ENCODE measurements around the gene CEP41.

The CEP41 gene

DNA sequence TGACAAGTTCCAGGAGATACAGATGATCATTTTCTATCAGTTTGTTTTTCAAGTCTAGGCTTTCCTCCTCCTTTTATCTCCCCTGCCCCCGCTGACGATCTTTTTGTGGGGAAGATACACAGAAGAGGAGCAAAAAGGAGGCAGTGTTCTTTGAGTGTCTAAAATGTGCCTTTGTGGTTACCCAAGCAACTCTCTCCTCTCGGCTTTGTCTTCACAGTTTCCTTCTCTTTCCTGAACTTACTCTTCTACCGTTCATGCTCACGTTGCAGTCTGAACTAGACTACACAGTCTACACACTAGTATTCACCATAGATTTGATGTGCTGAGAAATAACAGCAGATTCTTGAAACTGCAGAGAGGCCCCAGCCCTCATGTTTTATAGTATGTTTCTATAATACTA is 23.6 kb downstream of the CEP41 start:
- no peak for DNase-seq (ENCODE audit: low read depth)

DNA sequence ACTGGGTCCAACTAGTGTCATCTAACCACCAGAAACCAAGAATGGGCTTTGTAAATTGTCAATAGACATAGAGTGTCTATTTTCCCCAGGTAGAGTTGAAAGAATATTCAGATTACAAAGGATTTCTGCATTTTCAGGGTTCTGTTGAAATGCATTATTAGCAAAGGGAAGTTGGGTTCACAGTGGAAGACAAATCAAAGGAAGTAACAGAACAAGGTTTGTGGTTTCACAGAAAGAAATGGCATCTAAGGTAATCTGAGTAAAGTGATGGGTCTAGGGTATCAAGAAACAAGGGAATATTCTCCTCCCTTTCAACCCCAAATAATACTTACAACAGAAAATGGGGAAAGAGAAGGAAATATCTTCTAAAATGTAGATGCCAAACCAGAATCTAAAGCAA is 25.8 kb downstream of the CEP41 start:
- DNase-seq (ENCODE audit: low read depth), result no peak

DNA sequence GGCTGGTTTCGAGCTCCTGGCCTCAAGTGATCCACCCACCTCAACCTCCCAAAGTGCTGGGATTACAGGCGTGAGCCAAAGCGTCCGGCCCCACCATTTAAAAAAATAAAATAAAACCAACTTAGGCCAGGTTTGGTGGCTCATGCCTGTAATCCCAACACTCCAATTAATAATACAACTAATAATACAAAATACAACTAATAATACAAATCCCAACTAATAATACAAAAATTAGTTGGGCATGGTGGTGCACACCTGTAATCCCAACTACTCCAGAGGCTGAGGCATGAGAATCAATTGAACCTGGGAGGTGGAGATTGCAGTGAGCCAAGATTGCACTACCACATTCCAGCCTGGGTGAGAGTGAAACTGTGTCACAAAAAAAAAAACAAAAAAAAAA is 27.6 kb downstream of the CEP41 start:
- DNase-seq (ENCODE audit: low read depth), result no peak

DNA sequence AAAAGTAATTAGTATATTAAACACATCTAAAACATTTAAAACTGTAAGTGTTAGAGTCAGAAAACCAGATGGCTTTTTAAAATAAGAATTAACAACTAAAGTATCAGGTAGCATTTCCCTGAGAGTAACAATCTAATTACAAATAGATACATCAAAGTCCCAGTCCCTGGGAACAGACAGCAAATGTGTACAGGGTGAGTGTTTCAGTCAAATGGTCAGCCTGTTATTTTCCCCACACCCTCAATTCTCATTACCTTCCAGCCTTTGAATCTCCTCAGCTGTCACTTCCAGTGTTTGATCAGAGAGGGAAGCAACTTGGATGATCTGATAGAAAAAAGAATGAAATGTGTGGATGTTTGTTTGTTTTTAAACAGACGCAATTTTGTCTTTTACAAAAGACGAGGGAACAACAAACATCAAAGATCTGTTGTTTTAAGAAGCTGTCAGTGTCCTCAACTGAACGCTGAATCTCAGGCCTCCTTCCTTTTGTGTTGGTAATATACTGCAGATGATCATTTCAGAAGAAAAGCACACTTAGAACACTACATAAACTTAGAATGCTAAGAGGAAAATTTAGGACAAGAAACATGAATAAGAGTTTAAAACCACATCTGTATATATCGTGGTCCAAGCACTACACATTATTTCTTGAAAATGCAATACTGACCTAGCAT is 29.8 kb downstream of the CEP41 start:
- DNase-seq (ENCODE audit: low read depth), result no peak

DNA sequence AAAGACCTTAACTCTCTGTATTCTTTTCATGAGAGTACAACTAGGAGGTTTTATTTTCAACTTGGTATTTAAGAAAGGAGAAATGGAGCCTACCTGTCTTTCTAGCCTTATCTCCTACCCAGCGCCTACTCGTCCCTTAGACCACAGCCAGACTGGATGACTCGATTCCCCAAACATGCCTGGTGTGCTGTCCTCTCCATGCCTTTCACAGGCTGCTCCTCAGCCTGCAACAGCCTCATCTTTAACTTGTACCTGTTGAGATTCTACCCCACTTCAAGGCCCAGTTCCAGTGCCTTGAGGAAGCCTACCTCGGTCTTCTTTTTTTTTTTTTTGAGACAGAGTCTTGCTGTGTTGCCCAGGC is 31.1 kb downstream of the CEP41 start:
- DNase-seq (ENCODE audit: low read depth), result no peak

DNA sequence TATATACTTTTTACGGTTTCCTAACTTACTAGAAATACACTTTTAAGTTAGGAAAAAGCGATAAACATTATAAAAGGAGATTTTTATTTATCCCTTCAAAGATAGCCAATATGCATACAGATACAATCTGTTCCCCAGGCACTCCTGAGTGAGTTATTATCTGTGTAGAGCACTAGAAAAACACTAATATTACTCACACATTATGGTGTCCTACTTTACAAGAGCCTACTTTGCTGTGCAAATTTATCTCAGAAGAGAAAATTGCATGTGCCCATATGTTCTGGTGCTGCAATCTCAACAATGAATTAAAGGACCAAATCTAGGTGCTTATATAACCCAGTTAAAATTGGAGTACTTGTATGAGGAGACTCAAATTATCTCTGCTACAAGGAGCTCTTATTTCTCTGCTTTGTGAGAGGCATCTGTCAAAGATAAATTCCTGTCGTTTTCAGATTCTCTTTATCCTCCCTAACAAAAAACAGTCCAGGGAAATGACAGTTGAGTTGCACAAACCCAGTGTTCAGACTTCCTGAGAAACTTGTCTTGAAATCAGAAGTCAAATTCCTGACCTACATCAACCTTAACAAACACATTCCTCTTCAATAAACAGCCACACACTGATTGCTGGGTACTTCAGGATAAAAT is 31.6 kb downstream of the CEP41 start:
- no peak for DNase-seq (ENCODE audit: low read depth)

DNA sequence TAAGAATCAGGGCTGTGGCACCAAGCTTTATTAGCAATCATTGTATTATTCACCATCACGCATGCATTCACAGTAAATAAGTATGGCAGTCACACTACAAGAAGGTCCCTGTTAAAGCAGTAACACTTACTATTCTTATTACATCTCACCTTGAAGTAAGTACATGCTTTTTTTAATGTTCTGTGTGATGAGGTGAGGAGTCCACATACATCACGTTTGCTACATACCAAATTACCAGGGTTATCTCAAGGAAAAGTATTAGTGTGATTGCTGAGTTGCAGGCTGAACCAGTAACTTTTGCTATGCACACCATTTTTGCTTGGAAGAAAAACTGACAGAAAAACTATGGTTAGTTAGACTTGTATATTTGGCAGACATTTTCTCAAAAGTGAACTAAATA is 35.8 kb downstream of the CEP41 start:
- DNase-seq (ENCODE audit: low read depth), result no peak

DNA sequence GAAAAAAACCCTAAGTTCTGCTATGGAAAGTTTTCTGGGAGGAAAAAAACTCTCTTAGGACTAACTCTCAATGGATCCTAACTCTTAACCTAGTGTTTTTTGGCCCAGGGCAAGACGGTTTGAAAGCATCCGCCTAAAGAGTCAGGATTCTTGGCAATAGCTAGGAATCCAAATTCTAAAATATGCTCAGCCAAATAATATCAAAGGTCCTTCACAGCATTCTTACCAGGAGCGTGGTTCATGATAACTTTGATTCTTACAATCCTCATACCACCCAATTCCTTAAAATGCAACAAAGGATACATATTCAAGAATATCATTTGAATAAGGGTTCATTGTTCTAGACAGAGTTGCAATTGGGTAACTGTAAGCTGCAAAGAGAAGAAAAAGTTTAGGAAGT is 39.2 kb downstream of the CEP41 start:
- no peak for DNase-seq (ENCODE audit: low read depth)

DNA sequence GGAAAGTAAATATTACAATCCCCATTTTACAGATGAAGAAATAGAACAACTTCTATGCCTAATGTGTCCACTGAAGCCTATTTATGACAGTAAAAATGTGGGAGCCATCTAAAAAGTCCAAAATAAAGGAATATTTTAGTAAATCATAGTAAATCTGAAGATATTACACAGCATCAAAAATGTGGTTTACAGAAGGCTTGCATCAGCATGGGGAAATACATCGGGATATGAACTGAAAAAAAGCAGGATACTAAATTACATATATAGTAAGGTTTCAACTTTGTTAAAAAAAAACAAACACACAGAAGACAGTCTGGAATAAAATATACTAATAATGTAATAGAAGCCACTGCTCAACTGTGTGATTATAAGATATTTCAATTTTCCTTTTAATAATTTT is 39.7 kb downstream of the CEP41 start:
- no peak for DNase-seq (ENCODE audit: low read depth)

DNA sequence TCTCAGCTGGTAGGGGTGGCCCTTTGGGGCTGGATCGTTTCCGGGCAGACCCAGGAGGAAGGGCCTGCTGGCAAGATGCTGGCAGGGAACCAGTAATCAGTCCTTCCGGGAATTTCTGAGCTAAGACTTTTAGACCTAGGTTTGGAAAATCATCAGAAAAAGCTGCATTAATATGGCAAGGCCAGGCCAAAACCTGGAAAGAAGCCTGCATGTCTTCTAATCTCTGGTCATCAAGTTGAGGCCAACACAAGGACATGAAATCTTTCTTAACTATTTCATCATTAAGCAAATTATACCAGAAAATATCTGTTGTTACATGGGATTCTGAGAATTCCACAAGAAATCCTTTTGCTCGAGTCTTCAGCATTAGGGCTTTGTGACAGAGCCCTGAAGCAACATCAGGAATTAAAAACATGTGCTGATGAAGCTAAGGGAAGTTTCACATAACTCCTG is 40.7 kb downstream of the CEP41 start:
- peak; percentile 93 for DNase-seq (ENCODE audit: low read depth)

DNA sequence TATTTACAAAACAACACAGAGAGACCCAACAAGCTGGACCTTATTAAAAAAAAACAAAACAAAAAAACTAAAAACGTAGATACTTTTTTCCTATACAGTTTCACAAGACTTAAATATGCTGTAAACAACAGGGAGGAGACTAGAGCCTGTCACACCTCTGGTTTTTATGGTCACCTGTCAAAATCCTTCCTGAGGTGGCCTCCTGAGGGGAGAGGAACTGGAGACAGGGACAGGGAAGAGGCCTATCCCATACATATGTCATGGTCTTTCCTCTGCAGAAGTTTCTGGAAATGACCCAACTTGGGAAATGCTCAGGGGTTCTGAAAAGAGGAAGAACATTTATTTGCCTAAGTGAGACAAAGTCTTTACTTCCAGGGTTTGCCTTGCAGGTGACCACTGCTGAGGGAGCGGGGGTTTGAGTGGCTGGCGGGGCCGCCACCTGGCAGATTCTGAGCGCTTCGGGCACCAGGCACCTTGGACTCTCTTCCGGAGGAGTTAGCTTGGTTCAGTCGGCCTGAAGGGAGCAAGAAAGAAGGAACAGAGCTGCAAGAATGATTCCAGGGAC is 42.2 kb downstream of the CEP41 start:
- DNase-seq (ENCODE audit: low read depth), result no peak

DNA sequence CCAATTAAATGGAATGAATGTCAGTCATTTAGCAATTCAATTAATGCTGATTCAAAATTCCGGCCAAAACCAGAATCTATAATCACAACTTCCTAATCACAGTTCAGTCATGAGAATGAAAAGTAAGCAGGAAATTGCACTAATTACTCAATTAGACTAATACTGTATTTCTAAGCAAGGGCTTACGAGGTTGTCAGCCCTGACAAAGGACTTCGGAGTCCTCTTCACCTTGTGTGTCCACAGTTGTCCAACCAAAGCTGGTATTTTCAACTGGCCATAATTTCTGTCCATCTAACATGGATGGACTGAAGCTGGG is 43.1 kb downstream of the CEP41 start:
- DNase-seq (ENCODE audit: low read depth), result no peak

DNA sequence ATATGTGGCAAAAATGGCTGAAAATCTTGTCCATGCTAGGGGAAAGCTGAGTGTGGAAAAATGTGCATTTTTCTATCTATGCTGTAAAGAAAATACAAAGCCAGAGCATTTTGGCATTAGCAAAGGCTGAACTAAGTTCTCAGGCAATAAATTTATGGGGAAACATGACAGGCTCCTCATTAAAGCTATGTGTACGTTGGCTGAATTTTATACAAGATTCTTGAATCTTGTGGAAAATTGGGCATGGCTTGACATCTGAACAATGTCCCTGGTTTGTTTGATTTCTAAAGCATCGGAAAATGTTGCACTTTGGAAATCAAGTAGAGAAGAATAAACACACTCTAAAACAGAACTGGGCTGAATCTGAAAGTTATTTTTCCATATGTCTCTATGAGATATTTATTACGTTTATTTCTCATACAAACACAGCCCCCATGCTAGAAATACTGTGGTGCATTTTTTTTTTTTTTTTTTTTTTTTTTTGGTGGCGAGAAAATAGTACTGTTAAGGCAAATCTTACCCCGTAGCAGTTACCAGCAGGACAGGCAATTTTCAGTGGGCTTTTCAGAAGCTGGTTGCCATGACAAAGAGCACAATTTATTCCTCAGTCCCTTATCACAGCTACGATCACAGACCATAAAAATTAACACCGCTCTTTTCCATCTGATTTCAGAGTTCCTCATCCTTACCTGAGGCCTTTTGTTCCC is 43.6 kb downstream of the CEP41 start:
- no peak for DNase-seq (ENCODE audit: low read depth)

DNA sequence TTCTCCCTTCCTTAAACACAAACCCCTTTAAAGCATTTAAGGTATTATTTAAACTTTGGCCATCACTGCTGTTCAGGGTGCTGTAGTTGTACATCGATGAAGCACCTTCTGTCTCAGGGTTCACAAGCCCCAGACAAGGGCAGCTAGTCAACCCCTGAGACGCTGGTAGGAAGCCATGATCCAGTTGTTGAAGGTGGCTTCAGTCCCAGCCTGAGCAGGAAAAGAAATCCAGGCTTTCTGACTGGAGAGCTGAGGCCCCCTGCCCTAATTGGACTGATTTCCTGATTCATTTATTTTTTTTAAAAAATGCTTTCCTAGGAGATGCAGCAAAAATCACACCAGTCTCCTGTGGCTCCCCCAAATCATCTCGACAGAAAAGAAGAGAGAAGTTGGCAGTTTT is 44.7 kb downstream of the CEP41 start:
- DNase-seq (ENCODE audit: low read depth), result no peak

DNA sequence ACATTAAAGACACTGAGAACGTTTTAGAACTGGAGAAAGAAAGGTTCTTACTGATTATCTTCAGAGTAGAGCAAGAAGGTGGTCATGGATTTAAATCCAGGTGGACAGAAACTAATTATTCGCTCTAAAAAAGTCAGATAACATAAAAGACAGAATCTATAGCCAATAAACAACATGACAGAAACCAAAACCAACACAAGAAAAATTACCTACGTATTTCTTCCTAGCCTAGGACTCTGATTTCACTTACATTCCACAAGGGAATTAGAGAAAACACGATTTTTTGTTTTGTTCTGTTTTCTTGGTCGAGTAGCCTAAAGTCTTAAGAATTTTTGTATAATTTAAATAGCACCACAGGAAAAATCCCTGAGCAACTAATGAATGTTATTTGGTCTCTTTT is 45.4 kb downstream of the CEP41 start:
- no peak for DNase-seq (ENCODE audit: low read depth)

DNA sequence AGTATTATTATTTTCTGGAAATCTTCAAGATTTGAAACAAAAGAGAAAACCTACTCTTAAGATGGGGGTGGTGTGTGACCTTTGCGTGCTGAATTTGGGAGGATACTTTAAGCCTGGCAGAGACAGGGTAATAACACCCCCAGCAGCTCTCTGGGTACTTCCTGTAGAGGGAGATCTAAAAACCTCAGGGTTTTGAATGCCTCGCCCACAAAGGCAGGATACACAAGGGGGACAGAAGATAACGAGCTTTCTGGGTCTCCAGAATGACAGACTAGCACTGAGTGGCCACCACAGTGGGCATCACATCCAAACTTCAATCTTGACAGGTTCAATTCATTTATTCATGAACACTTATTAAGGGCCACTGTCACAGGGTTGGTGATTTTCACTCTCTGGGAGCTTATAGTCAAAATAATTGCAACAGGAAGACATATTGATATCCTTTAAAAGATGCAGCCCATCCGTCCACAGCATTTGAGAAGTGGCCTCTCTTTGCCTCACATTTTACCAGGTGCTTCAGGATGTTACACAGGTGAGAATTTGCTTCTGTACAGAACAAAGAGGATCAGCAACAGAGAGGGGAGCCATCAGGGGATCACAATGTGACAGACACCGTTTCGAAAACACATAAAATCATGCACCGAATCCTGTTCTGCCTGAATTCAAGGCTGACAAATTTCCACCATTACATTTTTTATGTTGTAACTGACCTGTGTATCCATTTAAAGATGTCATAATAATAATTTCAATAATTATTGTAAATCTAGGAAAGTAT is 46.2 kb downstream of the CEP41 start:
- no peak for DNase-seq (ENCODE audit: low read depth)

DNA sequence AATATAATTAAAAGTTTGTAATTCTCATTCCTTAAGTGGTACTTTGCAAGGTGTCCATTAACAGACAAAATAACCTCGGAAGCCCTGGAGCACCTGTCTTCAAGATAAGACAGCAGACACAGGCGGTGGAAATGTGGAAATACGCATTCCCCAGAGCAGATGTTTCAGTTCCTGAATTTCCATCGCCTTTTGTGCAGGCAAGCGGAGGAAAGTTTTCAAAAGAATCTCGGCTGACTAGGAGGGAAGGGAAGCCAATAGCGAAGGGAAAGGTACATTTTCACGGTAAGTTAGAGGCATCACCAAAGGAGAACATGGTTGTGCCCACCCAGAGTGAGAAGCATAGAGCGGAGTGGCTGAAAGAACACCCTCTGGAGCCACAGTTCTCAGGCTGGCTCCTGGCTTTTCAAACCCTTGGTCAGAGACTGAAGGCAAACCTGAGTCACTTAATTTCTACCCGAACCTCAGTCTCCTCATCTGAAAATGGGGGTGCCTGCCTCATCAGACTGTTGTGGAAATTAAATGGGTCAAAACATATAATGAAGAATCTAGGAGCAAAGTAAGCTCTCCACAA is 46.9 kb downstream of the CEP41 start:
- DNase-seq (ENCODE audit: low read depth), result no peak

DNA sequence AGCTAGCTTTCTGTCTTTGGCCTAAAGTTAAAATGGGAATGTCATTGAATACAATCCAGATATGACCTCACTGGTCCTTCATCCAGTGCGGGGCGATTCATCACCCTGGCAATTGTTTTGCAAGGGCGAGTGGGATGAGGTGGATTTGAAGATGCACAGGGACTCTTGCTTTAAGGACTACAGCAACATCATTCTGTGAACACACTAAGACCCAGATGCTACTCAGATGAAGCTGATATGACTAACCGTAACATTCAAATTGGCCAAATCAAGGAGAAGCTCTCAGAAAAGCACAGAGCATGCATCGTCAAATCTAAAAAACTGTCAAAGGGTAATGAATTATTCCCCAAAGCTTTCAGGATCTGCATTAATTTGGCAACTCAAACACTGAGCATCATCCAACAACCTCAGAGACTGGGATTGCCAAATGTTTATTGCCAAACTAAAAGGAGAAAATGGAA is 47.7 kb downstream of the CEP41 start:
- peak; percentile 39 for DNase-seq (ENCODE audit: low read depth)

DNA sequence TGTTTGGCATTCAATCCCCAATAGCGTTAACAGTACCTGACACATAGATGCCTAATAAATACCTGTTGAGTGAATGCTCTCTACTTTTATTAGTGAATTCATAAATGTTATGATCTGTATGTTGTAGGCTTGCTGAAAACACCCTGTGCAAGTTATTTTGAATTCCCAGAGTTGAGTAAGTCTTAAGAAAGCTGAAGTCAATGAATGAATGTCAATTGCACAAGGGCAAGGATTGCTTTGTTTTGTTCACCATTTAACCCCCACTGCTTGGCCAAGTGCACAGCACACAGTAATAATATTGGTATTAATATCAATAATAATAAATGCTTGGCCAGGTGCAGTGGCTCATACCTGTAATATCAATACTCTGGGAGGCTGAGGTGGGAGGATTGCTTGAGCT is 50.3 kb downstream of the CEP41 start:
- DNase-seq (ENCODE audit: low read depth), result no peak

DNA sequence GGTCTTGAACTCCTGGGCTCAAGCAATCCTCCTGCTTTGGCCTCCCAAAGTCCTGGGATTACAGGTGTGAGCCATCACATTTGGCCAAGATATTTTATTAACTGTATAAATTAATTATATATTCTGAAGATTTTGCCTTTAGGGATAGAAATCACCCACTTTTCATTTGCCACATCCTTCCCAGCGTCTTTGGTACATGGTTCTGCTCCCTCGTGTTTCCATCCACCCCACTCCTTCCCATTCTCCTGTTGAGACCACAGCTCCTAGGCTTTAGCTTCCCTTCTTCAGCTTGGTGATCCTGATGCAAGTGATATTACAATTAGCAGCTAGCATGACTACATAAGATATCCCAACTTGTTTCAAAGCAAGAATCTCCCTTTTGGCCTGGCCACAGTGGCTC is 52.1 kb downstream of the CEP41 start:
- DNase-seq (ENCODE audit: low read depth), result no peak

DNA sequence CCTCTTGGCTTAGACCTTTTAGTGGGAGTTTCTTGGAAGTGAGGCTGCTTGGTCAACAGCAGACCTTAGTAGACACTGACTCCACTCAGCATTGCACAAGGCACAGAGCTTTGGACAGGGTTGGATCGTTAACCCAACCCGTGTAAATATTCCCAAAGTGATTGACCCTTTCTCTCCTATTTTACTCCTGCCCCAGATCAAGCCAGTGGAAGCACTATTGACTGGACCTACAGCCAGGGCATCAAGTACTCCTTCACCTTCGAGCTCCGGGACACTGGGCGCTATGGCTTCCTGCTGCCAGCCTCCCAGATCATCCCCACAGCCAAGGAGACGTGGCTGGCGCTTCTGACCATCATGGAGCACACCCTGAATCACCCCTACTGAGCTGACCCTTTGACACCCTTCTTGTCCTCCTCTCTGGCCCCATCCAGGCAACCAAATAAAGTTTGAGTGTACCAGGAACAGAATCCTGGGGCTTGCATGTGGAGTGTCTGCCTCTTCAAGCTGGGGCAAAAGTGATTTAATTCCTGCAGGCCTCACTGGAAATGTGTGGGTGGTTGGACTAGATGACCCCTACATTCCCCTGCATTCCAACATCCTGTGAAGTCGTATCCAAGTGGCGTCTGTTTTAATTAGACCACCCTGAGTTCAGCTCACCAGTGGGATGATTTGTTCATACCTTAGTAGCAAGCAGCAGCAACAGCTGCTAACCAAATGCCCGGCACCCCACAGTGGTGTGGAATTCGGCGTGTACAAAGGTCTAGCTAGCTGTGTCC is 53.0 kb downstream of the CEP41 start:
- DNase-seq (ENCODE audit: low read depth), result no peak

DNA sequence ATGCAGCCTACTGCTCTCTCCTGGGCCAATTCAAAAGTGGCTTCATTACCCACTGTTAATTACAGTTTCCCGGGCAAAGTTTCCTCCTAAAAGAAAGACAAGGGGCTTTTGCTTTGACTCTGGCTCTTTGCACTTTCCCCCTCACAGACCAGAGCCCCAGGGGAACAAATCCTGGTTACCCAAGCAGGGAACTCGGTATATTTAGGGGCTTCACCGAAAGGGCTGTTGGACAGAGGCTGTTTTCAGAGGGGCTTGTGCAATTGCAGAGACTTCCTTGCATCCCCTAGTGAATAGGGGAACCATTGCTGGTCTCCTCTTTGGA is 53.5 kb downstream of the CEP41 start:
- no peak for DNase-seq (ENCODE audit: low read depth)
